DMS53 treated with DMSO at 0.1 percent for 48 hours (cell line): ENCODE results near the gene SEZ6L.

Experiments
- DNase-seq: peaks from one replicate; lab custom pipeline; 2025; ENCODE audit not compliant: unreplicated experiment; lab: John Stamatoyannopoulos, UW

The SEZ6L gene

GRCh38 chr22:26416670-26417276 is 247.5 kb downstream of the SEZ6L start:
- no peak for DNase-seq

DNA sequence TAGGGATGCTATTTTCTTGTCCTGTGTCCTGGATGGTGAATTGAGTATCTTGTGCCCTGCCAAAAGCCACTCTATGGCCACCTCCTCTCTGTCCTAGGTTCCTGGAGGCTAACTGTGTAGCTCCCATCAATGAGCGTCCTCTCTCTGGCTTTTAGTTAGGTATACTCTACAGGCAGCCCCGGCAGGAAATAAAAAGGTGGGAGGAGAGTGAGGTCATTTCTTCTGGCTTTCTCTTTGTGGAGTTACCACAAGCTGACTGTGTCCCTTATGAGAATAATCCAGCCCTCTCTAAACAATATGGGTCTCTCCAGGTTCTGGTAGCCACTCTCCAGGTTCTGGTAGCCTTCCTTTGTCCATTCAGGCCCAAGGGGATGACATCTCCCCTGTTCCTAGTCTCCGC is 248.1 kb downstream of the SEZ6L start:
- no peak for DNase-seq

DNA sequence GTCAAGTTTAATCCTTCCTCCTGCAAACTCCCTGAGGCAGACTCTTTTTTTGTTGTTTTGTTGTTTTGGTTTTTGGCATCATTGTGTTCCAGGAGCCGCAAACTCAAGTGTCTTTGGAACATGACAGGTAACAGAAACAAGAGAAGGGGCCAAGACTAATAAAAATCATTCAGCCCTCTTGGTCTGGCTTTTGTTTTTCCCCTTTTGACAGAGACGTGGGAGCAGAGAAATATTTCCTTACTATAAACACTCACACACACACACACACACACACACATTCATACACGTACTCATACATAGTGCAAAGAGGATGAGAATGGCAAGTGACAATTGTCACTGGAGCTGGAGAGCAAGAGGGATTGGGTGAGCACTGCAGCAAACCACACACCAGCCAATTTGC is 249.4 kb downstream of the SEZ6L start:
- no peak for DNase-seq

- DNase-seq = no peak
These were observed 257.7 kb downstream of the SEZ6L start for GRCh38 chr22:26426924-26427323.

DNA sequence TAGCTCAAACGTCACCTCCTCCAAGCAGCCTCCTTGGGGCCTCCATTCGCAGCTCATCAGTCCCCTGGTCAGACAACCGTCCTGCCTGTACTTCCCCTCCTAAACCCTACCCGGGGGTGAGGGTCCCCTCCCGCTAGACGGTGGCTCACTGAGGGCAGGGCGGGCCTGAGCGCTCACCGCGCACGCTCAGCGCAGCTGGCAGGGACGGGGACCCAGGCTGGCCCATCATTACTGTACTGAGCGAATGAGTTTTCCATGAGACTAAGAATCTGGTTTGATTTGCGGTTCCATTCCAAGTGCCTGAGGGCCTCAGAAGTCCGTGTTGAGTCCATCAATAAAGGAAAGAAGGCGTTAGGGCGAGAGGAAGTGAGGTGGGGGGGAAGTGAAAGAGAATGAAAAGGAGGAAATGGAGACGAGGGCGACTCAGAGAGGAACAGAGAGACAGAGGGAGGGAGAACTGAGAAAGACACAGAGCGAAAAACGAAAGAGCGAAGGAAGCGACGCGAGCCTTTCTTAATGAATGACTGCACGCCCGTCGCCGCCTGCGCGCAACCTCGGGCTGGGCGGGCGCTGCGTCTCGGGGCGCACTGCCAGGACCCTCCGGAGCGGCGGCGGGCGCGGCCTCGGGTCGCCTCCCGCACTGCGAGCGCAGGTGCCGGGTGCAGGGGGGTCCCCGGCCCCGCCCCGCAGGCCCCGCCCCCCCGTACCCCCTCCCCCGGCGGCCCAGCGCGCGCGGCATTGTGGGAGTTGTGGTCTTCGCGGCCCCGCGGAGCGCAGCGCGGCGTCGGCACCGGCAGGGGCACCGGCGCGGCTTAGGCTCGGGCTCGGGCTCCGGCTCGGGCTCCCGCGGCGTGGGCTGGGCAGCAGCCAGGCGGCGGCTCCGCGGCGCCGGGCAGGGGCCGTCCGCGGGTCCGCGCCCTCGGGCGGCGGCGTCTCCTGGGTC is 259.5 kb downstream of the SEZ6L start, which contains the start of gene ASPHD2:
Gene ASPHD2, plus strand, starts transcription at position 746 of the 943 bp plus-strand sequence. CDS start 4,356 bp downstream, outside the sequence.
- peak; percentile 4 for DNase-seq

GRCh38 chr22:26429458-26430286 is 260.4 kb downstream of the SEZ6L start:
- DNase-seq = no peak

DNA sequence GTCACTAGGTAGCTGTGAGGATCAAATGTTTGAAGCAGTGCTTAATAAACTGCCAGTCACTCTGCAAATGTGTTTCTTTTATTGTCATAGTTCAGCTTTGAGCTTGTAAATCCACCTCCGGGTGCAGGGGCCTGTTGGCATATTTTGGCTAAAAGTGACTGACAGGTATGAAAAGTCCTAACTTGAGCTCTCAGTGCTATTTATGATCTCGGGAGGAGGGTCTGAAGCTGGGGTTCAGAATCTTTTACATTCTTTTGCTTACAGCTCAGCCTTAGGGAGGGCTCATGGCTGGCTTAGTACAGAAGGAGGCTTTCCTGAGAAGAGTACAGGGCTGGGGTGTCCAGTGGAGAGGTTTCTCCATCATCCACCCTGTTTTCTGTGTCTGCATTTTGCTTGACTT is 261.3 kb downstream of the SEZ6L start:
- DNase-seq = no peak

- DNase-seq = no peak
These were observed 262.2 kb downstream of the SEZ6L start for GRCh38 chr22:26431261-26431995.

- no peak for DNase-seq
These were observed 263.5 kb downstream of the SEZ6L start for GRCh38 chr22:26432619-26433311.
